Measurements from ENCODE around the gene CST8. TPM values are rescaled to one million over a fixed set of nuclear protein-coding genes. Genes with fewer than 3 reads are reported as not detected.

CST8 gene
- total RNA-seq, 1 experiment from 2014 or later: not detected

GRCh38 chr20:23526850-23527249 lies 35.9 kb downstream of the CST8 start:
- Mint-ChIP-seq H3K27ac (ENCODE audit: low read depth, unreplicated experiment) (no peak overlapping the region), H3K4me1 (ENCODE audit: insufficient read depth, unreplicated experiment) (peaks cover 6% of the 10 kb centered on the region), H3K36me3 (ENCODE audit: insufficient read depth, unreplicated experiment) (no peaks in the 10 kb centered on the region), H3K9me3 (ENCODE audit: unreplicated experiment) (peaks cover 15% of the 10 kb centered on the region), H3K27me3 (ENCODE audit: insufficient read depth, unreplicated experiment) (no peaks in the 10 kb centered on the region), H3K4me3 (ENCODE audit: unreplicated experiment) (no peak overlapping the region)
- ChIA-PET POLR2A (interaction anchor here (0.7 kb wide), 1 partner anchor 309 kb away, joined by 3 read pairs; no protein-coding TSS in a partner anchor), CTCF (interaction anchor here (1.5 kb wide), 1 partner anchor 85 kb away, joined by 5 read pairs; no protein-coding TSS in a partner anchor)
- no peak for DNase-seq (ENCODE audit: unreplicated experiment)
- BruUV-seq (replicated peaks): no TSS peak
- intact Hi-C loops (cut with micrococcal nuclease): no loop called here
- no peak for TF ChIP-seq CTCF (IDR thresholded peaks at IDR 0.05; ENCODE audit: unreplicated experiment)

GRCh38 chr20:23528867-23529431 lies 38.0 kb downstream of the CST8 start:
- no peaks in the 10 kb centered on the region for H3K36me3 Mint-ChIP-seq (ENCODE audit: insufficient read depth, unreplicated experiment)
- TF ChIP-seq CTCF (IDR thresholded peaks at IDR 0.05; ENCODE audit: unreplicated experiment): no peak
- ChIA-PET POLR2A (interaction anchor here (1.0 kb wide), 1 partner anchor 11 kb away, joined by 4 read pairs; no protein-coding TSS in a partner anchor), CTCF (interaction anchor here (0.7 kb wide), 1 partner anchor 306 kb away, joined by 3 read pairs; no protein-coding TSS in a partner anchor)
- H3K27me3 Mint-ChIP-seq (ENCODE audit: insufficient read depth, unreplicated experiment): no peaks in the 10 kb centered on the region
- peak; percentile 51 for DNase-seq (ENCODE audit: unreplicated experiment)
- no TSS peak for BruUV-seq (replicated peaks)
- no peak overlapping the region for H3K27ac Mint-ChIP-seq (ENCODE audit: low read depth, unreplicated experiment)
- peaks cover 6% of the 10 kb centered on the region for H3K4me1 Mint-ChIP-seq (ENCODE audit: insufficient read depth, unreplicated experiment)
- H3K4me3 Mint-ChIP-seq (ENCODE audit: unreplicated experiment): no peak overlapping the region
- intact Hi-C loops (cut with micrococcal nuclease): no loop called here
- peaks cover 15% of the 10 kb centered on the region for H3K9me3 Mint-ChIP-seq (ENCODE audit: unreplicated experiment)

GRCh38 chr20:23530937-23531567 lies 40.1 kb downstream of the CST8 start:
- TF ChIP-seq CTCF (IDR thresholded peaks at IDR 0.05; ENCODE audit: unreplicated experiment): no peak
- BruUV-seq (replicated peaks): no TSS peak
- no peaks in the 10 kb centered on the region for H3K27me3 Mint-ChIP-seq (ENCODE audit: insufficient read depth, unreplicated experiment)
- ChIA-PET CTCF (interaction anchor here (0.6 to 1.1 kb wide), 2 partner anchors 17 to 76 kb away, joined by 4 to 5 read pairs; no protein-coding TSS in a partner anchor), POLR2A (no interaction called here)
- intact Hi-C loops (cut with micrococcal nuclease): no loop called here
- no peak overlapping the region for H3K4me3 Mint-ChIP-seq (ENCODE audit: unreplicated experiment)
- H3K27ac Mint-ChIP-seq (ENCODE audit: low read depth, unreplicated experiment): no peak overlapping the region
- peaks cover 6% of the 10 kb centered on the region for H3K4me1 Mint-ChIP-seq (ENCODE audit: insufficient read depth, unreplicated experiment)
- no peaks in the 10 kb centered on the region for H3K36me3 Mint-ChIP-seq (ENCODE audit: insufficient read depth, unreplicated experiment)
- no peak for DNase-seq (ENCODE audit: unreplicated experiment)
- H3K9me3 Mint-ChIP-seq (ENCODE audit: unreplicated experiment): peaks cover 15% of the 10 kb centered on the region

GRCh38 chr20:23532533-23532932 lies 41.6 kb downstream of the CST8 start:
- intact Hi-C loops (cut with micrococcal nuclease): no loop called here
- peaks cover 15% of the 10 kb centered on the region for H3K9me3 Mint-ChIP-seq (ENCODE audit: unreplicated experiment)
- POLR2A ChIA-PET: no interaction called here
- no peak overlapping the region for H3K4me3 Mint-ChIP-seq (ENCODE audit: unreplicated experiment)
- TF ChIP-seq CTCF (IDR thresholded peaks at IDR 0.05; ENCODE audit: unreplicated experiment): no peak
- peaks cover 6% of the 10 kb centered on the region for H3K4me1 Mint-ChIP-seq (ENCODE audit: insufficient read depth, unreplicated experiment)
- H3K27ac Mint-ChIP-seq (ENCODE audit: low read depth, unreplicated experiment): no peak overlapping the region
- DNase-seq (ENCODE audit: unreplicated experiment): no peak
- no peaks in the 10 kb centered on the region for H3K27me3 Mint-ChIP-seq (ENCODE audit: insufficient read depth, unreplicated experiment)
- CTCF ChIA-PET: interaction anchor here (0.5 to 1.0 kb wide), 2 partner anchors 8 to 1387 kb away, joined by 3 read pairs; no protein-coding TSS in a partner anchor
- no peaks in the 10 kb centered on the region for H3K36me3 Mint-ChIP-seq (ENCODE audit: insufficient read depth, unreplicated experiment)
- BruUV-seq (replicated peaks): no TSS peak

Measured in MCF 10A (cell line).